Body of pancreas (tissue), 4 donors: Measurements from ENCODE around the gene SYT15.
"Not testable (repeated sequence)": the region's sequence is repeated elsewhere in the genome, so short reads cannot be mapped to it uniquely, and the experiment has no call there.

Source experiments
- CTCF ChIP-seq, 7 experiments: fragments of 450-650 bp in 4 of 7; fragments of 200-600 bp in 3 of 7; sonication (generic) in 3 of 7; IDR thresholded peaks; one replicate each; pipeline ENCODE4 v1.5.1; 2016 to 2019; ENCODE audit warnings: antibody characterized with exemption in 7 of 7
- POLR2A ChIP-seq, 3 donors: fragments of 450-650 bp; IDR thresholded peaks; one replicate each; pipeline ENCODE4 v1.6.1; 2016; ENCODE audit warnings: antibody characterized with exemption in 3 of 3, mild to moderate bottlenecking in 2 of 3

- TF ChIP-seq POLR2A, CTCF (IDR thresholded peaks at IDR 0.05): not testable (repeated sequence)
Measured at GRCh38 chr10:46587546-46587945, 8.6 kb downstream of the SYT15 start.
